AG09319 (cell line): ENCODE data around the gene FAM3B.

ENCODE experiments used
- DNase-seq: peaks from one replicate; pipeline ENCODE4 v3.0.0-alpha.2; 2010; ENCODE audit warnings: low read depth; ENCODE audit errors: extremely low read depth
- TF ChIP-seq, protein P1 (sequence below): IDR thresholded peaks from 2 replicates; pipeline ENCODE4 v1.5.1; 2011; ENCODE audit warnings: low read depth, mild to moderate bottlenecking, inconsistent platforms, low read length, moderate library complexity

FAM3B gene, protein sequence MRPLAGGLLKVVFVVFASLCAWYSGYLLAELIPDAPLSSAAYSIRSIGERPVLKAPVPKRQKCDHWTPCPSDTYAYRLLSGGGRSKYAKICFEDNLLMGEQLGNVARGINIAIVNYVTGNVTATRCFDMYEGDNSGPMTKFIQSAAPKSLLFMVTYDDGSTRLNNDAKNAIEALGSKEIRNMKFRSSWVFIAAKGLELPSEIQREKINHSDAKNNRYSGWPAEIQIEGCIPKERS

DNA sequence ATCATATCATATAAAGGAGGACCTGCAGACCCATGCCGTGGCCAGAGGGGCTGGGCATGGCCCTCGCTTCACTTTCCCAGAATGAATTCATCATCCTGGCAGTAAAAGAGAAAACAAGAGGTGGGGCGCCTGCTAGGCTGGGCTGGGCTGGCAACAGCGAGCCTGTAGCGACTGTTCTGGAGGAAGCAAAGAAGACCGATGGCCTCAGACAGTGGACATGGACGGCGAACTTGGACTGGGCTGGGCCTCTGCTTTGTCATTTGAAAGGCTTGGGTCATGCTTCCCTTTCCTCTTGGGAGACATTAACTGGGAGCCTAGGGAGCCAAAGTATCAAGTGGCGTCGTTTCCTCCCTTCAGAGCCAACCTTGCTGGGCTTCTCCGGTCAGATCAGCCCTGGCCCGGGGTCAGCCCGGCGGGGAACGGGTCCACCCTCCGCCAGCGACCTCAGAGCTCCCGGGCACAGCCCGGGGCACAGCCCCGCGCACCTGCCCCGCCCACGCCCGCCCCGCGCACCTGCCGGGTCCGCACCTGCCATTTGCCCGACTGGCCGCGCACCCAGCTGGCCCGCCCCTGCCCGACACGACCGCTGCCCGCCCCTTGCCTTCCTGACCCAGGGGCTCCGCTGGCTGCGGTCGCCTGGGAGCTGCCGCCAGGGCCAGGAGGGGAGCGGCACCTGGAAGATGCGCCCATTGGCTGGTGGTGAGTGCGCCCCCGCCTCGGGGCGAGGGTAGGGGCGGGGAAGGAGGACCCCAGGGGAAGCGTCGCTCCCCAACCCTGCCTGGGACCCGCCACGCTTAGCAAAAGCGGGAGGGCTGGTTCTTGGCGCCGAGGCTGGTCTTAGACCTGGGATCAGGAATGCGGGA is at the start of gene FAM3B:
FAM3B (plus strand) TSS at position 602 of the 863 bp plus-strand sequence; CDS start at position 681, 79 bp downstream.
- DNase-seq = no peak
- TF ChIP-seq, protein P1, sequence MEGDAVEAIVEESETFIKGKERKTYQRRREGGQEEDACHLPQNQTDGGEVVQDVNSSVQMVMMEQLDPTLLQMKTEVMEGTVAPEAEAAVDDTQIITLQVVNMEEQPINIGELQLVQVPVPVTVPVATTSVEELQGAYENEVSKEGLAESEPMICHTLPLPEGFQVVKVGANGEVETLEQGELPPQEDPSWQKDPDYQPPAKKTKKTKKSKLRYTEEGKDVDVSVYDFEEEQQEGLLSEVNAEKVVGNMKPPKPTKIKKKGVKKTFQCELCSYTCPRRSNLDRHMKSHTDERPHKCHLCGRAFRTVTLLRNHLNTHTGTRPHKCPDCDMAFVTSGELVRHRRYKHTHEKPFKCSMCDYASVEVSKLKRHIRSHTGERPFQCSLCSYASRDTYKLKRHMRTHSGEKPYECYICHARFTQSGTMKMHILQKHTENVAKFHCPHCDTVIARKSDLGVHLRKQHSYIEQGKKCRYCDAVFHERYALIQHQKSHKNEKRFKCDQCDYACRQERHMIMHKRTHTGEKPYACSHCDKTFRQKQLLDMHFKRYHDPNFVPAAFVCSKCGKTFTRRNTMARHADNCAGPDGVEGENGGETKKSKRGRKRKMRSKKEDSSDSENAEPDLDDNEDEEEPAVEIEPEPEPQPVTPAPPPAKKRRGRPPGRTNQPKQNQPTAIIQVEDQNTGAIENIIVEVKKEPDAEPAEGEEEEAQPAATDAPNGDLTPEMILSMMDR = no peak

DNA sequence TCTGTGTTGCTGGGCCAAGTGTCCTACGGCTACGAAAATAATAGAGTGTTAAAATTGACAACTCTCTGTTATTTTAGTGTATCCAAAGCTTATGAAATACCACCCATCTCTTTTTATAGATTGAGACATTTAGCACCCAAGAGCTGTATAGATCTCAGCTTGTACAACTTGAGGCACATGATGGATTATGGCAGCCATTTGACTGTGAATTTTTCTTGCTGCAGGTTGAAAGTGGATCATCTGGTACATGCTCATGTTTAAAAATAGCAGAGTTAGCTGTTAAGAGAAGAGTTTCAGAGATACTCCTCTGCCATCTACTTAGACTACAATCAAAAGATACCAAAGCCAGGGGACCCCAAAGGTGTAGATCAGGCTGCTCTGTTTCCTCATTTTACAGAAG is 49.3 kb upstream of the FAM3B start:
- no peak for DNase-seq
- TF ChIP-seq, protein P1 = no peak

DNA sequence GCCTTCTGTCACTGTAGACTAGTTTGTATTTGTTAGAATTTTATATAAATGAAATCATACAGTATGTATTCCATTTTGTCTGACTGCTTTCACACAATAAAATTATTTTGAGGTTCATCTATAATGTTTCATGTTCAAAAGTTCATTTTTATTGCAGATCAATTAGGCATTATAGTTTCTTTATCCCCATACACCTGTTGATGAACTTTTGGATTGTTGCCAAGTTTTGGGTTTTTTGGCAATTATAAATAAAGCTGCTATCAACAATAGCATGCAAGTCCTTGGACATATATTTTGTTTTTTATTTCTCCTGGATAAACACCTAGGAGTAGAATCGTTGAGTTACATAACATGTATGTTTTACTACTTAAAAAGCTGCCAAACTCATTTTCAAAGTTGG is 47.1 kb upstream of the FAM3B start:
- TF ChIP-seq, protein P1 = no peak
- no peak for DNase-seq

DNA sequence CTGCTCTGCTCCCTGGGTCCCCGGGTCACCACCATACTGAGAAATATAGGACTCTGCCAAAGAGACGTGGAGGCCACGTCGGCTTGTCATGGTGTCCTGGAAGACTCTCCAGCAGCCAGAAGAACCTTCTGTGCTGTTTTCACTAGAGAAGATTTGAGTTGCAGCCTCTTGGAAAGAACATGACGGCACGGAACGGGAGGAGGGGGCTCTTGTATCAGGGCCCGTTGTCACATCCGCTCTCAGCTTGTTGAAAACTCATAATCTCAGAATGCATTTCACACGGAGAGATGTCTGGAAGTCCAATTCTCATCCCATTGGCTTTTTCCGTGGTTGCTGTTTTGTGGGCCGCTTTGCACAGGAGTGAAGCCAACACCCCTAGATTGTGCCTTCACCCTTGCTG is 39.4 kb upstream of the FAM3B start:
- TF ChIP-seq, protein P1 = no peak
- DNase-seq = no peak

DNA sequence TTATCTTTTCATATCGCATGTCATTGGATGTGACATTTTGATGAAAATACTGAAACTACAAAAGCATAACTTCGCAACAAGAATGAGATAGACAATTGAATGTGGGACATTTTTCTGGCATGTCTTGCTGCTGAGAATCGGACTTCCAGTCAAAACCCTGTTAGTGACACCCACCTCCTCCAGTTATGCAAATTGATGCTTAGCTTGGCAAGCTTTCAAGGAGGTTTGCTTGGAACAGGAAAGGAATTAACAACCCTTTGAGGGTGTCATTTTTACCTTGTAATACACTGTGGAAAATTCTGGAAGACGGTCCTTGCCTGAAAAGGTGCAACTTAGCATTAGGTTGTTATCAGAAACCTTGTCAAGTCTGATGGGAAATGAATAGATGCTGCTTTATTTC is 38.8 kb upstream of the FAM3B start:
- TF ChIP-seq, protein P1 = no peak
- no peak for DNase-seq

DNA sequence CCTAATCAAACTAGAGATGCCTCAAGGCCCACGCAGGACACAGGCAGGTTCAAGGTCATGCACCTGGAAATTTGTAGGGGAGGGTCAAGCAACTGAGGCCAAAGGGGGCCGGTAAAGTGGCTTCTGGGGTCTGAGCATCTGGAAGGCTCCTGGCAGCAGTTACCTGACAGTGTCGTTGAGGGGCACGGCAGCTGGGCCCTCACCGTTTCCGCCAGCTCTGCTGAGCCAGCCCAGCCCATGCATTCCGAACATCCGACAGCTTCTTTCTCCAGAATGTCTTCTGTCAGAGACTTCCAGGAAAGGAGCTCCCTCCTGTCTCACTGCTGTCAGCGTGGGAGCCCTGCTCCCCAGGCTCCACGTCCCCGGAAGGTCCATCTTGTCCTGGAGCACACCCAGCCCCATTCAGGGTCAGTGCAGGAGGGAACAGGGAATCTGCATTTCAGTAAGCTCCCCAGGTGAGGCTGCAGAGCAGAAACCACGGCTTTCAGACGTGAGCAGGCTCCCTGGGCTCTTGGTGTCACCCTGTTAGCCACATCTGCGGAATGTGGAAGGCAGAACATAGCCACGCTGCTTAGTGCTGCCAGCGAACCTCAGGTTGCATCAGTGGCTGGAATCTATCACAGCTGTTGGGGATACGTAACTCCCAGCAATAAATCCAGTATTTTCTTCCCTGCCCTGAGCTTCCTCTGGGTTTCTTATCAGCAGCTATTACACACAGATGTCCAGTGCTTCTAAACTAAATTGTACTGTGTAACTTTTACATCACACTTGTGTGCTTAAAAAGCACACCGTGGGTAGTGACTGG is 36.3 kb upstream of the FAM3B start:
- TF ChIP-seq, protein P1 = no peak
- DNase-seq = peak; percentile 43
